GM23248 (cell line): Measurements from ENCODE around the gene SLC4A11.

Experiments
- EZH2 ChIP-seq: fragments of 200-600 bp; sonication (generic); IDR thresholded peaks from 2 replicates; pipeline ENCODE4 v1.6.1; 2018; ENCODE audit warnings: antibody characterized with exemption, mild to moderate bottlenecking; ENCODE audit not compliant: insufficient read depth, poor library complexity, severe bottlenecking
- EZH2phosphoT487 ChIP-seq: fragments of 200-600 bp; sonication (generic); IDR thresholded peaks from 2 replicates; pipeline ENCODE4 v1.6.1; 2018; ENCODE audit warnings: antibody characterized with exemption, moderate library complexity, mild to moderate bottlenecking, low read depth; ENCODE audit not compliant: insufficient read depth

DNA sequence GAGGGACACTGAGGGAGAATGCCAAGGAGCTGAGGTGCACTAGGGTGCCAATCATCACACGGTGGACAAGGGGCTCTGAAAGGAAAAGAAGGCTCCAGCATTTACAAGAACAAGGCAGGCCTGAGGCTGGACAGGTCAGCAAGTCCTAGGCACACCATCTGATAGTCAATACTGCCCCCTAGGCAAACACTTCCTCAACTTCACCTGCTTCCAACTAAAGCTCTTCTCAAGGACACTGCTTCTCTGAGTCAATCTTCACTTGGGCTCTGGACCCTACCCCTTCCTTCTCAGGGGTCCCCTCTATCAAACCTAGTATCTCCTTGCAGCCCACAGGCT is 37.7 kb upstream of the SLC4A11 start:
- TF ChIP-seq EZH2 = no peak
- TF ChIP-seq EZH2phosphoT487 = no peak
